Ovary (tissue), 3 donors: ENCODE measurements around the gene LILRB1.
"Not testable (repeated sequence)": the region's sequence is repeated elsewhere in the genome, so short reads cannot be mapped to it uniquely, and the experiment has no call there.

ENCODE experiments used
- EP300 ChIP-seq: sonication (generic); formaldehyde crosslinking; IDR thresholded peaks from one replicate; pipeline ENCODE4 v1.6.1; 2017; ENCODE audit warnings: antibody characterized with exemption
- POLR2A ChIP-seq: fragments of 450-650 bp; IDR thresholded peaks from one replicate; pipeline ENCODE4 v1.6.1; 2017; ENCODE audit warnings: antibody characterized with exemption, mild to moderate bottlenecking, moderate library complexity
- TF ChIP-seq, protein P1 (sequence below), 3 donors: fragments of 450-650 bp in 2 of 3; fragments of 200-600 bp in 1 of 3; IDR thresholded peaks; one replicate each; pipeline versions ENCODE4 v1.5.1 to v1.8.0; 2016 to 2022; ENCODE audit warnings: antibody characterized with exemption in 3 of 3, mild to moderate bottlenecking in 1 of 3
- donor health status: DM: no; HTN: no; CAD: no.

DNA sequence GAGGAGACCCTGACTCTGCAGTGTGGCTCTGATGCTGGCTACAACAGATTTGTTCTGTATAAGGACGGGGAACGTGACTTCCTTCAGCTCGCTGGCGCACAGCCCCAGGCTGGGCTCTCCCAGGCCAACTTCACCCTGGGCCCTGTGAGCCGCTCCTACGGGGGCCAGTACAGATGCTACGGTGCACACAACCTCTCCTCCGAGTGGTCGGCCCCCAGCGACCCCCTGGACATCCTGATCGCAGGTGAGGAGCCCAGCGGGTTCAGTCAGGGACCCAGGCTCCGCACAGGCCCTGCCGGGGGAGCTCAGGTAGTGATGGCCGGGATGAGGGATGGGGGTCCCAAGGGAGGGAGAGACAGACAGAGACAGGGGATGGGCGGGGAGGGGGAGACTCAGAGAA lies 2.2 kb downstream of the LILRB1 start:
- TF ChIP-seq, protein P1, sequence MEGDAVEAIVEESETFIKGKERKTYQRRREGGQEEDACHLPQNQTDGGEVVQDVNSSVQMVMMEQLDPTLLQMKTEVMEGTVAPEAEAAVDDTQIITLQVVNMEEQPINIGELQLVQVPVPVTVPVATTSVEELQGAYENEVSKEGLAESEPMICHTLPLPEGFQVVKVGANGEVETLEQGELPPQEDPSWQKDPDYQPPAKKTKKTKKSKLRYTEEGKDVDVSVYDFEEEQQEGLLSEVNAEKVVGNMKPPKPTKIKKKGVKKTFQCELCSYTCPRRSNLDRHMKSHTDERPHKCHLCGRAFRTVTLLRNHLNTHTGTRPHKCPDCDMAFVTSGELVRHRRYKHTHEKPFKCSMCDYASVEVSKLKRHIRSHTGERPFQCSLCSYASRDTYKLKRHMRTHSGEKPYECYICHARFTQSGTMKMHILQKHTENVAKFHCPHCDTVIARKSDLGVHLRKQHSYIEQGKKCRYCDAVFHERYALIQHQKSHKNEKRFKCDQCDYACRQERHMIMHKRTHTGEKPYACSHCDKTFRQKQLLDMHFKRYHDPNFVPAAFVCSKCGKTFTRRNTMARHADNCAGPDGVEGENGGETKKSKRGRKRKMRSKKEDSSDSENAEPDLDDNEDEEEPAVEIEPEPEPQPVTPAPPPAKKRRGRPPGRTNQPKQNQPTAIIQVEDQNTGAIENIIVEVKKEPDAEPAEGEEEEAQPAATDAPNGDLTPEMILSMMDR (IDR thresholded peaks at IDR 0.05) = not testable (repeated sequence)
- TF ChIP-seq POLR2A, EP300: not testable (repeated sequence)
